K562 (cell line): ENCODE measurements around the gene PTOV1. TPM values are rescaled to one million over a fixed set of nuclear protein-coding genes. Genes with fewer than 3 reads are reported as not detected.
A peak's percentile ranks its signal among the peaks of the same experiment; 100 is the strongest.

Experiments used
- ADNP ChIP-seq: fragments of 200-800 bp; sonication (Bioruptor generic); IDR thresholded peaks from 2 replicates; pipeline ENCODE4 v1.6.1; 2016; ENCODE audit warnings: missing genetic modification characterization, missing compliant biosample characterization
- BCOR ChIP-seq: fragments of 450-650 bp; IDR thresholded peaks from 2 replicates; pipeline ENCODE4 v1.6.1; 2016
- CBX1 ChIP-seq: sonication (generic); IDR thresholded peaks from 2 replicates; pipeline ENCODE4 v1.6.1; 2016; ENCODE audit warnings: antibody characterized with exemption, low read depth, mild to moderate bottlenecking
- CCAR2 ChIP-seq: fragments of 200-400 bp; formaldehyde crosslinking; IDR thresholded peaks from 2 replicates; pipeline ENCODE4 v1.6.1; 2017; ENCODE audit warnings: mild to moderate bottlenecking, low read depth, low read length
- CREM ChIP-seq: IDR thresholded peaks from 2 replicates; pipeline ENCODE4 v1.6.1; 2014; ENCODE audit warnings: antibody characterized with exemption, low read depth
- FOXP1 ChIP-seq: sonication (generic); formaldehyde crosslinking; IDR thresholded peaks from 2 replicates; pipeline ENCODE4 v1.8.0; 2022; ENCODE audit warnings: mild to moderate bottlenecking, missing genetic modification reagents
- GTF2F1 ChIP-seq: IDR thresholded peaks from 2 replicates; pipeline ENCODE4 v1.6.1; 2011; ENCODE audit warnings: low read depth, low read length, improper control_type of control experiment
- GTF3C2 ChIP-seq: IDR thresholded peaks from 3 replicates; pipeline ENCODE4 v1.6.1; 2011; ENCODE audit warnings: borderline replicate concordance, mild to moderate bottlenecking, moderate library complexity; ENCODE audit not compliant: insufficient read length; ENCODE audit errors: extremely low read depth
- HBP1 ChIP-seq: fragments of 450-650 bp; formaldehyde crosslinking; IDR thresholded peaks from 2 replicates; pipeline ENCODE4 v1.4.0; 2022; ENCODE audit warnings: missing genetic modification characterization
- HCFC1 ChIP-seq: IDR thresholded peaks from 2 replicates; pipeline ENCODE4 v1.6.1; 2012; ENCODE audit warnings: low read depth, low read length, improper control_type of control experiment
- HDAC2 ChIP-seq: fragments of 450-650 bp; IDR thresholded peaks from 2 replicates; pipeline ENCODE4 v1.6.1; 2016; ENCODE audit warnings: mild to moderate bottlenecking
- HDGF ChIP-seq: fragments of 450-650 bp; IDR thresholded peaks from 2 replicates; pipeline ENCODE4 v1.6.1; 2016
- HNRNPLL ChIP-seq: fragments of 200-400 bp; formaldehyde crosslinking; IDR thresholded peaks from 2 replicates; pipeline ENCODE4 v1.6.1; 2017; ENCODE audit warnings: low read length, low read depth, mild to moderate bottlenecking; ENCODE audit not compliant: poor library complexity, severe bottlenecking
- KAT2B ChIP-seq: IDR thresholded peaks from one replicate; pipeline ENCODE4 v1.6.1; 2012; ENCODE audit warnings: low read depth, mild to moderate bottlenecking, control low read depth, inconsistent platforms, low read length, moderate library complexity
- MYBL2 ChIP-seq, 2 experiments: fragments of 450-650 bp in 1 of 2; sonication (generic) in 1 of 2; formaldehyde crosslinking in 1 of 2; IDR thresholded peaks; 2 replicates each; pipeline versions ENCODE4 v1.6.1 to v1.8.1; 2017 to 2022; ENCODE audit warnings: borderline replicate concordance in 1 of 2, inconsistent platforms in 1 of 2, low read depth in 1 of 2, mild to moderate bottlenecking in 1 of 2, missing genetic modification reagents in 1 of 2, moderate library complexity in 1 of 2
- NELFE ChIP-seq: IDR thresholded peaks from 2 replicates; pipeline ENCODE4 v1.6.1; 2011; ENCODE audit warnings: mild to moderate bottlenecking; ENCODE audit not compliant: insufficient read depth, insufficient read length
- NEUROD1 ChIP-seq: fragments of 150-350 bp; IDR thresholded peaks from 2 replicates; pipeline ENCODE4 v1.6.1; 2014; ENCODE audit warnings: borderline replicate concordance, low read length, low read depth; ENCODE audit not compliant: partially characterized antibody
- PHB ChIP-seq: fragments of 250-450 bp; sonication (Bioruptor Pico); IDR thresholded peaks from 2 replicates; pipeline ENCODE4 v1.5.0; 2021
- RBM25 ChIP-seq: fragments of 200-400 bp; formaldehyde crosslinking; IDR thresholded peaks from 2 replicates; pipeline ENCODE4 v1.6.1; 2018; ENCODE audit warnings: low read length, low read depth, moderate library complexity; ENCODE audit not compliant: severe bottlenecking
- SAFB ChIP-seq: fragments of 200-400 bp; formaldehyde crosslinking; IDR thresholded peaks from 2 replicates; pipeline ENCODE4 v1.6.1; 2017; ENCODE audit warnings: low read depth, low read length, borderline replicate concordance
- SIN3A ChIP-seq, 2 experiments: fragments of 150-350 bp in 1 of 2; IDR thresholded peaks; 2 replicates each; pipeline ENCODE4 v1.6.1; 2011 to 2016; ENCODE audit warnings: borderline replicate concordance in 2 of 2, low read depth in 2 of 2, low read length in 2 of 2, mild to moderate bottlenecking in 2 of 2, moderate library complexity in 2 of 2; ENCODE audit not compliant: control insufficient read depth in 1 of 2
- SIRT6 ChIP-seq: IDR thresholded peaks from one replicate; pipeline ENCODE4 v1.6.1; 2012; ENCODE audit warnings: low read depth, mild to moderate bottlenecking, control low read depth, inconsistent platforms, low read length, moderate library complexity
- SMARCA5 ChIP-seq: fragments of 450-650 bp; IDR thresholded peaks from 2 replicates; pipeline ENCODE4 v1.6.1; 2016
- SOX6 ChIP-seq: fragments of 450-650 bp; IDR thresholded peaks from 2 replicates; pipeline ENCODE4 v1.6.1; 2014; ENCODE audit warnings: mild to moderate bottlenecking
- ZNF311 ChIP-seq: fragments of 250-450 bp; sonication (Bioruptor Pico); IDR thresholded peaks from 2 replicates; pipeline ENCODE4 v1.4.0; 2020; ENCODE audit warnings: mild to moderate bottlenecking, moderate library complexity
- ZNF707 ChIP-seq: fragments of 250-450 bp; sonication (Bioruptor Pico); conservative IDR thresholded peaks from 2 replicates; pipeline ENCODE4 v1.8.0; 2022; ENCODE audit warnings: inconsistent platforms, mild to moderate bottlenecking, moderate library complexity
- ZNF780A ChIP-seq: fragments of 250-450 bp; sonication (Bioruptor Pico); IDR thresholded peaks from 2 replicates; pipeline ENCODE4 v1.5.0; 2021; ENCODE audit warnings: mild to moderate bottlenecking
- polyA plus RNA-seq, 8 experiments: library from polyadenylated mRNA; depleted of rRNA in 4 of 8; stranded (reverse) in 5 of 8; unstranded in 3 of 8; fragments of >200 nt; fragmentation: Nextera tagmentation in 2 of 8; fragmentation: Illumina TruSeq in 1 of 8; extraction: Ambion mirVana in 2 of 8; extraction: Trizol in 1 of 8; gene quantifications; 2 replicates each; pipeline versions ENCODE4 v1.2.1 to v1.2.3, GENCODE V29; 2011 to 2014; ENCODE audit warnings: inconsistent platforms in 1 of 8, missing spikeins in 1 of 8
- total RNA-seq, 7 experiments: library from RNA; depleted of rRNA in 6 of 7; stranded (reverse); fragments of >200 nt in 6 of 7; fragmentation: Illumina TruSeq in 2 of 7; extraction: Trizol in 2 of 7; gene quantifications; 2 replicates each; pipeline versions ENCODE4 v1.2.1 to v1.2.3, GENCODE V29; 2011 to 2021; ENCODE audit warnings: low replicate concordance in 1 of 7

The PTOV1 gene
- total and polyA plus RNA-seq, 9 of the 15 experiments (the other 6 are each of a cell fraction or from before 2014, with no cell fraction given): 4.9 to 169 (median 43.5) TPM

GRCh38 chr19:49864890-49865289, 13.9 kb downstream of the PTOV1 start (continued):
- no peak for TF ChIP-seq GTF3C2
- no peak for TF ChIP-seq NEUROD1
- no peak for TF ChIP-seq HNRNPLL
- TF ChIP-seq SIN3A (IDR thresholded peaks at IDR 0.05; ENCODE audit: borderline replicate concordance in 2 of 2, control insufficient read depth in 1 of 2, low read depth in 2 of 2, low read length in 2 of 2): no peak
- no peak for TF ChIP-seq FOXP1
- TF ChIP-seq ADNP (tag): peak; percentile 79
- TF ChIP-seq GTF2F1: 0 out of 2 replicates have a peak, but pooled peaks have one; percentile 21
- TF ChIP-seq SAFB: no peak
- TF ChIP-seq HDAC2: peak; percentile 84
- TF ChIP-seq CREM: no peak
- TF ChIP-seq ZNF707: no peak
- peak; percentile 98 for TF ChIP-seq BCOR
- TF ChIP-seq PHB: no peak
- no peak for TF ChIP-seq KAT2B
- TF ChIP-seq HBP1 (CRISPR knock-in tag): no peak
- TF ChIP-seq CCAR2: no peak
- no peak for TF ChIP-seq SOX6
- 0 out of 2 replicates have a peak, but pooled peaks have one; percentile 54 for TF ChIP-seq HDGF
- TF ChIP-seq SMARCA5: peak; percentile 83
- no peak for TF ChIP-seq ZNF311
- no peak for TF ChIP-seq HCFC1
- no peak for TF ChIP-seq MYBL2 (IDR thresholded peaks at IDR 0.05; ENCODE audit: low read depth)
- TF ChIP-seq MYBL2 (CRISPR knock-in tag; IDR thresholded peaks at IDR 0.05; ENCODE audit: borderline replicate concordance): no peak
- 0 out of 2 replicates have a peak, but pooled peaks have one; percentile 56 for TF ChIP-seq ZNF780A
- TF ChIP-seq CBX1: peak; percentile 67; the same call in 1 of the 2 replicates
- no peak for TF ChIP-seq SIRT6
- TF ChIP-seq RBM25: peak; percentile 93
- no peak for TF ChIP-seq NELFE
